Medulla oblongata (tissue), 1 donor: ENCODE measurements around the gene BOLA3.
"Not testable (repeated sequence)": the region's sequence is repeated elsewhere in the genome, so short reads cannot be mapped to it uniquely, and the experiment has no call there.

Source experiments
- DNase-seq: peaks from one replicate; pipeline ENCODE4 v3.0.0-alpha.2; 2015; ENCODE audit errors: extremely low spot score

Gene BOLA3

DNA sequence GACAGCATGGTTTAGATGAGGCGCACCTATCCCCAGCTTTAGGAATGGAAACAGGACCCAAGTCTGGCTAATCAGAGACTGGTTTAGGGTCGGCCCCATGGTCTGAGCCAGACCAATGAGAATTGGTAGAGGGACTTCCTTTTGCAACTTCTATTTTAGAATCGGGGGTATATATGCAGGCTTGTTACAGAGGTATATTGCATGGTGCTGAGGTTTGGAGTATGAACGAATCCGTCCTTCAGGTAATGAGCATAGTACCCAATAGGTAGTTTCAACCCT is 1.5 kb upstream of the BOLA3 start:
- no peak for DNase-seq

GRCh38 chr2:74148457-74149246 is 940 bp upstream of the BOLA3 start:
- DNase-seq = no peak

GRCh38 chr2:74146929-74147726 is 584 bp downstream of the BOLA3 start:
- DNase-seq = peak; percentile 11

DNA sequence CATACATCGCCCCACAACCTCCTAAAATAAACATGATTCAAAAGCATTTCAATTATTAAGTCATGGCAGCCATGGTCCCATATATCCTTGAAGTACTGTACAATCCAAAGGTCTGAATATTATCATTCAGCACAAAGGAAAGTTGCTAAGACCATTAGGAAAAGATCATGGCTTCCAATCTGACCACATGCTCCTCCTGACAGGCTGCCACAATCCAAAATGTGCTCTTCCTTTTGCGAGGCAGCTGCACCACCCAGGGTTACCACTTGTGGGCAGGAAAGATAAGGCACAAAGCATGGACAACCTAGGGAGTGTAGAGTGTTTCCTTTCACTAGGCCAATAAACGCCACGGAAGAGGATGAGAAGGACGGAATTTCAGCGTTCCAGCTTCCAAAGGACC is 5.4 kb downstream of the BOLA3 start:
- DNase-seq = no peak

DNA sequence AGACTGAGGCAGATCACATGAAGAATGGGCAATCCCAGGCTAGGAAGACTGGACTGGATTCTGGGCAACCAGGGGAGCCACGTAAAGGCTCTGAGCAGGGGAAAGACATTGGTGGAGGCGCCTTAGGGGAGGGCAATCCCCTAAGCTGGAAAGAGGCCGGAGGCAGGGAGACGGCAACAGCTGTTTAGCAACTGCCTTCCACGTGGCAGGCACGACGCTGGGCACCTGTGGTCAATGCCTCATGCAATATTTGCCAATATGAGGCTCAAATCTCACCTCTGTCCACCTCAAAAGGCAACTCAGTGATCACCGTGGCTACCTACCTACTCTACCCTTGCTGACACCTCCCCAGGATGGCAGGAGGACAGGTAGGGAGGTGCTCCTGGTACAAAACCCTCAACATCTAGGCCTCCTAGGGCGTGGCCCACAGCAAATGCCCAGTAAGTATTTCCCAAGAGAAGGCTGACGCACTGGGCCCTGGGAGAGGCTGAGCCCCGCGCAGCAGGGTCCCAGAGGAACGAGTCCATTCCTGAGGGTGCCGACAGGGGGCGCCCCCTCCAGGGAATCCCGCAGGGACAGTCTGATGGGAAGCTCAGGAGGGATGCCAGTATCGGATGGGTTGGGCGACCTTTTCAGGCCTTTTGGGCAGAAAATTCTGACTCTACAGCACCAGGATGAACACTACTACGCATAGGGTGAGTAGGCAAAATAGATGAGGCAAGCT is 8.9 kb downstream of the BOLA3 start:
- no peak for DNase-seq

GRCh38 chr2:74137651-74138599 is 9.8 kb downstream of the BOLA3 start:
- DNase-seq = no peak

DNA sequence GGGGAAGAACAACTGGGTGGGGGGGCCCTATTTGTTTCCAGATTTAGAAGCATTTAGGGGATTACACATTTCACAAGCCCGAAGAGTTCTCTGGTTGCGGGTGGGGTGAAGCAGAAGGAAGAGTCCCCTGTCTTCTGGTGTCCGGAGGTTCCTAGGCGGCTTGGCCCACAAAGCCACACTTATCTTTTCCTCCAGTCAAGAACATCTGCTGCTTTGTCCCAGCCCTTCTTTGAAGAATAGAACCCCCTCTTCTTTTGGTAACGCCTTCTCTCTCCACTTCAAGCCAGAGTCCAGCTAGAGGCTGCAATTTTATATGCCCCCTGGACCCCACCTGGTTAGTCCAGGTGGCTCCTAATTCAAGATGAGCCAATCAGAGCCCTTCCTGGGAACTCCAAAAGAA is 15.8 kb downstream of the BOLA3 start:
- no peak for DNase-seq

DNA sequence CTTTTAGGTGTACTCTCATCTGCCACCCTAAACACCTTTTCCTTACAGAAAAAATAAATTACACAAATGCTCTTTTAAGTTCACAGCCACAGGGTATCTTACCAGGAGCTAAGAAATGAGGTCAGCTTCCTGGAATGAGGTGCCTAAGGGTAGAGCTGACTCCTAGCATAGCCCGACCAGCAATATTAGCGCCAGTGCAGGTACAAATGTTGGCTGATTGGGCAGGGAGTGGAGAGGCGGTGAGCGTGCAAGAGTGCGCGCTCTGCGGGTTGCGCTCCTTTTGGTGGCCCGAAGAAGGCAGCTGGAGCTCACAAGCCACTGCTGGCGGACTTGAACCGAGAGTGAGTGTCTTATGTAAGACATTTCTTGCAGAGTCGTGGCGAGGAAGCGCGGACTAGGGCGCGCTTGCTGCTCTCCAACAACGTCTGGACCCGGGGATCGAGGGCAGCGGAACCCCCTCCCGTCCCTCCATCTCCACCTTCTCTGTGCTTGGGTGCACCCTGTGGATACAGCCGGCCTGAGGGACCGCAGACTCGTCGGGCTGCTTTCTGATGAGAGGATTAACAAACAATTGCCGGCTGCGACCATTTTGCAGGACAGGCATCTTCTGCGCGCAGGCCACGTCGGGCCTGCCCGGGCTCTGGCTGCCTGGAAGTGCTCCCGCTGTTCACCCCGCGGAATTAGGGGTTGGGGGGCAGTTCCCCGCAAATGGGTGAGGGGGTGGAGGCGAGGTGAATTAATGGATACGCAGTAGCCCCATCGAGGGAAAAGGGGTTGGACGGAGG is 17.3 kb downstream of the BOLA3 start:
- no peak for DNase-seq

DNA sequence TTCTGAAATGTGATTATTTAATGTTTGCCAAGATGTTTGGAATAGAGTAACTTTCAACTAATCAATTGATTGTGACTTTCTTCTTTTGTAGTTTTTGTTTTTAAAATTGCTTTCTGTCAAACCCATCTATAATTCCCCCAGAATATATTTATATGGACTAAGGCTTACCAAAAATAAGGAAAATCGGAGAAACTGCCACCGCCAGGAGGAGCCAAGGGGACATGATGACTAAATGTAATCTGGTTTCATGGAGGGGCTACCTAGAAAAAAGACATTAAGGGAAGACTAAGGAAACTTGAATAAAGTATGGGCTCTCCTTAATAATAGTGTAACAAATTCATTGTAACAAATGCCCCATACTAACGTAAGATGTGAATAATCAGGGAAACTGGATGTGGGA is 19.5 kb downstream of the BOLA3 start:
- DNase-seq = no peak

DNA sequence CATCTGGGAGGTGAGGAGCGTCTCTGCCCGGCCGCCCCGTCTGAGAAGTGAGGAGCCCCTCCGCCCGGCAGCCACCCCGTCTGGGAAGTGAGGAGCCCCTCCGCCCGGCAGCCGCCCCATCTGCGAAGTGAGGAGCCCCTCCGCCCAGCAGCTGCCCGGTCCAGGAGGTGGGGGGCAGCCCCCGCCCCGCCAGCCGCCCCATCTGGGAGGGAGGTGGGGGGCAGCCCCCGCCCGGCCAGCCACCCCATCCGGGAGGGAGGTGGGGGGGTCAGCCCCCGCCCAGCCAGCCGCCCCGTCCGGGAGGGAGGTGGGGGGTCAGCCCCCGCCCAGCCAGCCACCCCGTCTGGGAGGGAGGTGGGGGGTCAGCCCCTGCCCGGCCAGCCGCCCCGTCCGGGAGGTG is 23.8 kb downstream of the BOLA3 start:
- DNase-seq = not testable (repeated sequence)

DNA sequence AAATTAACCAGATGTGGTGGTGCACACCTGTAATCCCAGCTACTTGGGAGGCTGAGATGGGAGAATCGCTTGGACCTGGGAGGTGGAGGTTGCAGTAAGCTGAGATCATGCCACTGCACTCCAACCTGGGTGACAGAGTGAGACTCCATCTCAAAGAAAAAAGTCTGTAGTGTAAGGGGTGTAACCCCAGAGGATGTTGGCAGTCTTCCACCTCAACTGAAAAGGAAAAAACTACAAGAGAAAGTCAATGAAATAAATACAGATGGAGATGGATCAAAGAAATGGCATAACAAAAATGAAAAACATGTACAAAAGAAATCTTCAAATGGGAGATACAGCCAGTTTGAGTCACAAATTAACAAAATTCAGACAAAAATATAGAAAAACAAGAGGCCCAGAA is 25.9 kb downstream of the BOLA3 start:
- DNase-seq = not testable (repeated sequence)

DNA sequence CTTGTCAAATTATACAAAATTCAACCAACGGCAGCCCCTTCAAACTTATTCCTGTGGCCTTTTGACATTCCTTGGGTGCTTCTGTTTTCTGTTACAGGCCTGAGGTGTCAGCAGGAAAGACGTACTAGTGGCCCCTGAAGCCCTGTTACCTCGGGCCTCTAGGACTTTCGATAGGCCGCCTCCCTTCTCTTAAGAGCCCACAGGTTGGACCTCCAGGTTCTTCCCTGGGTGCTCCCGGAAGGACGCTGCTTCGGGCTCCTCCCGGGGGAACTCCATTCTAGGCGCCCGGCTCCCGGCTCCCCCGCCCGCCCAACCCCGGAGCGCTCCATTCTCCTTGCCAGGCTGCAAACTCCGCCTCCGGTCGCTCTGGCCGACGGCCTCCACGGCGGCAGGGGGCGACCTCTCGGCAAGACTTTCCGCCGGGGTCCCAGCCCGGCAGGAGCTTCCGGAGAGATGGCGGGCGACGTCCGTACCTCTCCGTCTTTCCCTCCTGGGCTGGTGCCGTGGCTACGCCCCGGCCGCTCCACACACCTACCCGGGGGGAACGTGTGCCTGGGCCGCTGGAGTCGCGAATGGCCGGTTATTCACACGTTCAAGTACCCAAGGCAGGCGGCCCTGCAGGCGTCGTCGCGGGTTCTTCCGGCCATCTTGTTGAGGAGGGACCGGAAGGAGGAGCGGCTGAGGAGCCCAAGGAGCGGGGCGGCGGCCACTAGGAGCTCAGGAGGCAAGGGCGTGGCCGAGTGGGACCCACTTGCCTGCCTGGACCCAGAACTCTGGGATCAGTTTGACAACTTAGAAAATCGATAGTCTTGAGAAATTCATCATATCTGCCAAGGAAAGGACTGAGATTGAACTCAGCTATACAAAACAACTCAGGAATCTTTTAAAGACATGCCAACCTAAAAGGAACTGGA is 27.5 kb downstream of the BOLA3 start:
- DNase-seq = peak; percentile 81

DNA sequence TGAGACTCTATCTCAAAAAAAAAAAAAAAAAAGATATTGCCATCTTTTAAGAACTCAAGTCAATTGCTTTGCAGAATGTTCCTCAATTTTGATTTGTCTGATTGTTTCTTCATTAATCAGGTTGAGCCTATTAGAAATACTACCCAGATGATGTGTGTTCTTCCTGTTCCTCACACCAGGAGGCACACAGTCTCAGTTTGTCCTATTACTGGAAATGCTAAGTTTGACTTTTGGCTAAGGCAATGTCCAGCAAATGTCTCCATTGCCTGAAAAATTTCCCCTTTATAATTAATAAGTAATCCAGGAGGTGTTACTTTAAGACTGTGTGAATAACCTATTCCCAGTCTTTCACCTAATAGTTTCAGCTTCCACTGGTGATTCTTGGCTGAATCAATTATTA is 28.4 kb downstream of the BOLA3 start:
- no peak for DNase-seq

GRCh38 chr2:74111380-74111779 is 36.3 kb downstream of the BOLA3 start:
- DNase-seq = no peak

- DNase-seq = no peak
Measured at GRCh38 chr2:74110537-74110936, 37.2 kb downstream of the BOLA3 start.

DNA sequence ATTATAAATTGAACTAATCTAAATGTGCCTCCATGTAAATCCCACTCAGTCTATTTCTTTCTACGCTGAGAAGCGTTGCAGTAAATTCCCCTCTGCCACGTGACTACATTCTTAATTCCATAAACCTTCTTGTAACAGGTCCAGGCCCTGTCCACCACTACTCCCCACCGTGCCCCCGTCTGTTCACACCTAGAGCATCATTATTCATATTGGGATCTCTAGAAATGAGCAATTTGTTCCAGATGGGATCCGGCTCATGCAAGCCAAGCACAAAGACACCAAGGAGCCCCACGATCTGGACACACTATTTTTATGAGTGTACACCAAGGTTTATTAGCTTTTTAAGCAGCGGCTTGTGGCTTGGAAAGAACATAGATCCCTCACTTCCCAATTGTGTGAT is 38.2 kb downstream of the BOLA3 start:
- DNase-seq = no peak

- no peak for DNase-seq
Measured at GRCh38 chr2:74107071-74107470, 40.6 kb downstream of the BOLA3 start.

DNA sequence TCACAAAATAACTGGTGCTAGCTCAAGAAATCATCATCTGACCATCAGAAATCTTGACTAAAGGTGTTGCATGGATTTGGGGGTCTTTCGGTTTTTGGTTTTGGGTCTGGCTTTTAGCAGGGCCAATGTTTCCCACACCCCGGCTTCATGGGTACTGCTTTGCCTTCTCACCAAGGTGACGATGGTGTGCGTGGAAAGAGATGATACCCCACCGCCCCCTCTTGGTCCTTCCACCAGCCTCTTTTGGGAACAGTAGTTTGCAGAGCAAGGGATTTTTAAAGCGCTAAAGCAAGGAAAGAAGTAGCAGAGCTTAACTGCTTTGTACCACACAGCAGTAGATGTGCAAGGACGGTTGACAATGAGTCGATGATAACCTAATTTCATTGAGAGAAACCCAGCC is 42.3 kb downstream of the BOLA3 start:
- no peak for DNase-seq

GRCh38 chr2:74104839-74105238 is 42.9 kb downstream of the BOLA3 start:
- DNase-seq = no peak

DNA sequence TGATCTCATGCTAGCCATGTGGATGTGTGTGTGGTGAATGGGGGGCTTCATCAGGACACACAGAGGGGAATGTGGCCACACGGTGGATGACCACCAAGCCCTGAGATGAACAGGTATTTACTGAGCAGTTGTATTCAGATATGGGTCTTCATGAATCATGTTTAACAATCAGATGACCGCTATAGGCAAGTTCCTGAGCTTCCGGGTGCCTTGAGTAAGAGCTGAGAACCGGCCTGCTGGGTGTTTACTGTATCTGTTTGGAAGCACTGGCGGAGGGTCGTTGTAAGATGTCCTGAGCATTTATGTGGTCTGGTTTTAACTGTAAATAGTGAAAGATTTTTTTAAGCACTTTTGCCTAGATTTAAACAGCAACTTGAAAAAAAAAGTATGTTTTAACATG is 43.9 kb downstream of the BOLA3 start:
- no peak for DNase-seq
